ENCODE data around the gene CYB5B.

Gene CYB5B

GRCh38 chr16:69496896-69497295 is 72.5 kb downstream of the CYB5B start:
- DNase-seq (ENCODE audit: insufficient read length, low spot score), result no peak
- no peak for TF ChIP-seq POLR2A (IDR thresholded peaks at IDR 0.05; ENCODE audit: low read depth, low read length)
- no peak for FAIRE-seq

- no peak for DNase-seq (ENCODE audit: insufficient read length, low spot score)
- no peak for TF ChIP-seq POLR2A (IDR thresholded peaks at IDR 0.05; ENCODE audit: low read depth, low read length)
- no peak for FAIRE-seq
Observed at GRCh38 chr16:69497876-69498596, 73.6 kb downstream of the CYB5B start.

DNA sequence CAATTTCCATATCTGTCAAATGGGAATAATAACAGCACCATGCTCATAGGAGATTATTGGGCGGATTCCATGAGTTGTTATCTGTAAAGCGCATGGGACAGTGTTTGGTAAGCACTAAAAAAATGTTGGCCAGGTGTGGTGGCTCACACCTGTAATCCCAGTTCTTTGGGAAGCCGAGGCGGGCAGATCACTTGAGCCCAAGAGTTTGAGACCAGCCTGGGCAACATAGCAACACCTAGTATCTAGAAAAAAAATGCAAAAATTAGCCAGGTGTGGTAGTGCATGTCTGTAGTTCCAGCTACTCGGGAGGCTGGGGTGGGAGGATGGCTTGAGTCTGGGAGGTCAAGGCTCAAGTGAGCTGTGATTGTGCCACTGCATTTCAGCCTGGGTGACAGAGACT is 74.5 kb downstream of the CYB5B start:
- no peak for FAIRE-seq
- TF ChIP-seq POLR2A (IDR thresholded peaks at IDR 0.05; ENCODE audit: low read depth, low read length), result no peak
- no peak for DNase-seq (ENCODE audit: insufficient read length, low spot score)

GRCh38 chr16:69499541-69500230 is 75.3 kb downstream of the CYB5B start:
- TF ChIP-seq POLR2A (IDR thresholded peaks at IDR 0.05; ENCODE audit: low read depth, low read length), result no peak
- DNase-seq (ENCODE audit: insufficient read length, low spot score) (no peak), FAIRE-seq (no peak)

- no peak for FAIRE-seq
- TF ChIP-seq POLR2A (IDR thresholded peaks at IDR 0.05; ENCODE audit: low read depth, low read length), result no peak
- no peak for DNase-seq (ENCODE audit: insufficient read length, low spot score)
Observed at GRCh38 chr16:69500496-69500895, 76.1 kb downstream of the CYB5B start.

GRCh38 chr16:69501956-69502745 is 77.7 kb downstream of the CYB5B start:
- DNase-seq (ENCODE audit: insufficient read length, low spot score) (no peak), FAIRE-seq (no peak)
- no peak for TF ChIP-seq POLR2A (IDR thresholded peaks at IDR 0.05; ENCODE audit: low read depth, low read length)

- DNase-seq (ENCODE audit: insufficient read length, low spot score) (no peak), FAIRE-seq (no peak)
- no peak for TF ChIP-seq POLR2A (IDR thresholded peaks at IDR 0.05; ENCODE audit: low read depth, low read length)
Observed at GRCh38 chr16:69503244-69503643, 78.8 kb downstream of the CYB5B start.

GRCh38 chr16:69508033-69508755 is 83.8 kb downstream of the CYB5B start:
- TF ChIP-seq POLR2A (IDR thresholded peaks at IDR 0.05; ENCODE audit: low read depth, low read length), result no peak
- DNase-seq (ENCODE audit: insufficient read length, low spot score) (no peak), FAIRE-seq (no peak)

DNA sequence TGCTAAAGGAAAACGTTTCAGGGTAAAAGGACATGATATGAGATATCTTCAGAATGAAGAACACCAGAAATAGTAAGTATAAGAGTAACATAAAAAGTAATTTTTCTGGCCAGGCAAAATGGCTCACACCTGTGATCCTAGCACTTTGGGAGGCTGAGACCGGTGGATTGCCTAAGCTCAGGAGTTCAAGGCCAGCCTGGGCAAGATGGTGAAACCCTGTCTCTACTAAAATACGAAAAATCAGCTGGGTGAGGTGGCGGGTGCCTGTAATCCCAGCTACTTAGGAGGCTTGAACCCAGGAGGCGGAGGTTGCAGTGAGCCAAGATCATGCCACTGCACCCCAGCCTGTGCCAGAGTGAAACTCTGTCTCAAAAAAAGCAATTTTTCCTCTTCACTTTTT is 84.7 kb downstream of the CYB5B start:
- no peak for TF ChIP-seq POLR2A (IDR thresholded peaks at IDR 0.05; ENCODE audit: low read depth, low read length)
- FAIRE-seq, result no peak

GRCh38 chr16:69511651-69512050 is 87.2 kb downstream of the CYB5B start:
- no peak for TF ChIP-seq POLR2A (IDR thresholded peaks at IDR 0.05; ENCODE audit: low read depth, low read length)
- no peak for FAIRE-seq
- DNase-seq (ENCODE audit: insufficient read length, low spot score), result no peak

More for the DNA sequence above, 84.7 kb downstream of the CYB5B start:
- no peak for DNase-seq (ENCODE audit: insufficient read length, low spot score)

DNA sequence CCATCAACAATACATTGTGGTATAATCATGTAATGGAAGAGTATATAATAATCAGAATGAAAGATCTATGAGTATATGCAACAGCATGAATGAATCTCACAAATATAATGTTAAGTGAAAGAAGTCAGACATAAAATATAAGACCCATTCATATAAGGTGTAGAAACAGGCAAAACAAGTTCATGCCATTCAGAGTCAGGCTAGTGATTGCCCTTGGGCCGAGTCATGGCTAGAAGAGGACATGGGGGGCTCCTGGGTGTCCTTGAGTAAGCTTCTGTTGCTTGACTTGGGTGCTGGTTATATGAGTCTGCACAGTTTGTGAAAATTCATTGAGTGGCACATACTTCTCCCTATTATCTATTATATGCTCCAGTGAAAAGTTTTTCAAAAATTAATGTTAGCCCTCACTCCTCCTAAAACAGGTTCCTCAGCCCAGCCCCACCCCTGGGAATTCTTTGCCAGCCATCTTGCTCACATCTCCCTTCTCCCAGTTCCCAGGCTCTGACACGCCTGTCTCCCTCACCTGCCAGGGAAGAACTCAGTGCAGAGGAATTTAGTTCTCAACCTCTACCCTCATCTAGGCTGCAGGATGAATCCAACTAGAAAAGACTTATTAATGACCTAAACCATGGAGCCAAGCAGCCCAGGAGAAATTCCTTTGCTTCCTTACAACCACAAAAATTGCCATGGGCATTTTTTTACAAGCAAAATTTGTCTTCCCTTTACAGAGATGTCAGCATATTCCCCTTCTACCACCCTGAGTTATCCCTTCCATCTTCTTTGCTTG is 89.0 kb downstream of the CYB5B start:
- peak; percentile 58 for DNase-seq (ENCODE audit: insufficient read length, low spot score)
- FAIRE-seq, result peak; percentile 87

GRCh38 chr16:69514356-69514755 is 89.9 kb downstream of the CYB5B start:
- no peak for TF ChIP-seq POLR2A (IDR thresholded peaks at IDR 0.05; ENCODE audit: low read depth, low read length)
- DNase-seq (ENCODE audit: insufficient read length, low spot score), result no peak
- FAIRE-seq, result no peak

More for the DNA sequence above, 89.0 kb downstream of the CYB5B start:
- TF ChIP-seq POLR2A (IDR thresholded peaks at IDR 0.05; ENCODE audit: low read depth, low read length), result no peak

Data from H54 (cell line).